HG03565 (cell line): ENCODE measurements around the gene TP53I3.
"Not testable (repeated sequence)": the region's sequence is repeated elsewhere in the genome, so short reads cannot be mapped to it uniquely, and the experiment has no call there.

Source experiments
- ATAC-seq: cut with Tn5 transposase; IDR thresholded peaks from one replicate; pipeline ENCODE4 v1.9.1; 2021; ENCODE audit warnings: mild to moderate bottlenecking, moderate library complexity; ENCODE audit not compliant: unreplicated experiment

Gene TP53I3

GRCh38 chr2:24055750-24056149 is 28.9 kb downstream of the TP53I3 start:
- ATAC-seq = no peak

GRCh38 chr2:24054366-24055010 is 30.1 kb downstream of the TP53I3 start:
- ATAC-seq = no peak

GRCh38 chr2:24052951-24053350 is 31.7 kb downstream of the TP53I3 start:
- ATAC-seq = no peak

- ATAC-seq = no peak
Observed at GRCh38 chr2:24051833-24052232, 32.8 kb downstream of the TP53I3 start.

GRCh38 chr2:24050041-24050979 is 34.3 kb downstream of the TP53I3 start:
- ATAC-seq = no peak

GRCh38 chr2:24049485-24050021 is 35.1 kb downstream of the TP53I3 start, which contains the start of gene FKBP1B:
FKBP1B (plus strand) TSS chr2:24049741; CDS start chr2:24049850, 109 bp downstream.
- ATAC-seq = no peak

- ATAC-seq = no peak
Observed at GRCh38 chr2:24048769-24049484, 35.7 kb downstream of the TP53I3 start.

- no peak for ATAC-seq
Observed at GRCh38 chr2:24047703-24048033, 37.0 kb downstream of the TP53I3 start.

- peak; percentile 98 for ATAC-seq
Observed at GRCh38 chr2:24046930-24047702, 37.5 kb downstream of the TP53I3 start, which contains the start of gene WDCP. WDCP (minus strand) TSS chr2:24047391; CDS start chr2:24039494, 7,897 bp downstream.

GRCh38 chr2:24046599-24046929 is 38.1 kb downstream of the TP53I3 start:
- no peak for ATAC-seq

- no peak for ATAC-seq
Observed at GRCh38 chr2:24045511-24046508, 38.8 kb downstream of the TP53I3 start.

- not testable (repeated sequence) for ATAC-seq
Observed at GRCh38 chr2:24043133-24043532, 41.5 kb downstream of the TP53I3 start.

GRCh38 chr2:24040511-24040910 is 44.1 kb downstream of the TP53I3 start:
- ATAC-seq = no peak

- no peak for ATAC-seq
Observed at GRCh38 chr2:24038786-24039499, 45.7 kb downstream of the TP53I3 start.
